Chondrocyte (in vitro differentiated cells): ENCODE measurements around the gene NDUFS8. TPM values are rescaled to one million over a fixed set of nuclear protein-coding genes. Genes with fewer than 3 reads are reported as not detected.

Experiments used
- DNase-seq: peaks from one replicate; pipeline ENCODE4 v3.0.0; 2021; ENCODE audit warnings: mixed read lengths, low spot score
- H3K27ac Mint-ChIP-seq: one replicate; pipeline ENCODE4 v1.8.0; 2021; ENCODE audit warnings: mild to moderate bottlenecking, moderate library complexity, mixed read lengths; ENCODE audit not compliant: unreplicated experiment
- H3K27me3 Mint-ChIP-seq: 2 replicates; pipeline ENCODE4 v1.8.0; 2021; ENCODE audit warnings: low read depth, mixed read lengths
- H3K36me3 Mint-ChIP-seq: 2 replicates; pipeline ENCODE4 v1.8.0; 2021; ENCODE audit warnings: low read depth, mixed read lengths
- H3K4me1 Mint-ChIP-seq: 2 replicates; pipeline ENCODE4 v1.8.0; 2021; ENCODE audit warnings: low read depth, mild to moderate bottlenecking, mixed read lengths
- H3K4me3 Mint-ChIP-seq: one replicate; pipeline ENCODE4 v1.8.0; 2021; ENCODE audit warnings: mild to moderate bottlenecking, moderate library complexity, mixed read lengths; ENCODE audit not compliant: unreplicated experiment
- H3K9me3 Mint-ChIP-seq: 2 replicates; pipeline ENCODE4 v1.8.0; 2021; ENCODE audit warnings: low read depth, mixed read lengths
- CTCF ChIP-seq: fragments of 200-600 bp; sonication (generic); IDR thresholded peaks from 2 replicates; pipeline ENCODE4 v1.5.0; 2021; ENCODE audit warnings: antibody characterized with exemption, mild to moderate bottlenecking, moderate library complexity
- total RNA-seq: library from RNA; stranded (reverse); gene quantifications from 3 replicates; pipeline ENCODE4 v1.2.1, GENCODE V29; 2021

Gene NDUFS8
- total RNA-seq, 1 donor from 2014 or later: 140 TPM

- H3K9me3 Mint-ChIP-seq: no peaks in the 10 kb centered on the region
Measured at GRCh38 chr11:68003846-68004550, 26.5 kb upstream of the NDUFS8 start, which contains the start of gene UNC93B1. Gene UNC93B1 (minus strand): TSS chr11:68004097. CDS start chr11:68004043, 54 bp downstream.

GRCh38 chr11:68004551-68005335, 25.7 kb upstream of the NDUFS8 start:
- H3K4me1 Mint-ChIP-seq: peaks cover 27% of the 10 kb centered on the region
- H3K27me3 Mint-ChIP-seq: no peaks in the 10 kb centered on the region
- no peaks in the 10 kb centered on the region for H3K36me3 Mint-ChIP-seq
- TF ChIP-seq CTCF: no peak
- DNase-seq: no peak
- H3K4me3 Mint-ChIP-seq: peak overlapping the region; percentile 76
- H3K9me3 Mint-ChIP-seq: no peaks in the 10 kb centered on the region
- no peak overlapping the region for H3K27ac Mint-ChIP-seq

More at GRCh38 chr11:68003846-68004550, 26.5 kb upstream of the NDUFS8 start, which contains the start of gene UNC93B1:
- Mint-ChIP-seq H3K27ac (no peak within 1 kb of the TSS), H3K4me1 (peaks cover 20% of the 10 kb centered on the region), H3K27me3 (no peaks in the 10 kb centered on the region), H3K4me3 (peak within 1 kb of the TSS; percentile 76), H3K36me3 (no peaks in the 10 kb centered on the region)
- TF ChIP-seq CTCF: peak; percentile 14
- no peak for DNase-seq

- H3K27me3 Mint-ChIP-seq: no peaks in the 10 kb centered on the region
- DNase-seq: no peak
- no peak for TF ChIP-seq CTCF
- H3K4me1 Mint-ChIP-seq: peaks cover 47% of the 10 kb centered on the region
- no peak overlapping the region for H3K27ac Mint-ChIP-seq
- no peaks in the 10 kb centered on the region for H3K36me3 Mint-ChIP-seq
- no peak overlapping the region for H3K4me3 Mint-ChIP-seq
- H3K9me3 Mint-ChIP-seq: no peaks in the 10 kb centered on the region
Measured at GRCh38 chr11:68006606-68007166, 23.8 kb upstream of the NDUFS8 start.

GRCh38 chr11:68007498-68008380, 22.7 kb upstream of the NDUFS8 start:
- DNase-seq: no peak

More at GRCh38 chr11:68007498-68008380, 22.7 kb upstream of the NDUFS8 start:
- Mint-ChIP-seq H3K36me3 (no peaks in the 10 kb centered on the region), H3K9me3 (no peaks in the 10 kb centered on the region), H3K4me3 (no peak overlapping the region), H3K27me3 (no peaks in the 10 kb centered on the region), H3K4me1 (peaks cover 55% of the 10 kb centered on the region), H3K27ac (no peak overlapping the region)
- TF ChIP-seq CTCF: no peak
